Gastroesophageal sphincter (tissue), 3 donors: ENCODE data around the gene FMO2.

Source experiments
- CTCF ChIP-seq, 4 experiments: fragments of 200-600 bp in 2 of 4; fragments of 450-650 bp in 2 of 4; sonication (generic) in 1 of 4; IDR thresholded peaks; one replicate each; pipeline ENCODE4 v1.5.1; 2017 to 2019; ENCODE audit warnings: antibody characterized with exemption in 4 of 4, mild to moderate bottlenecking in 2 of 4, moderate library complexity in 2 of 4
- EP300 ChIP-seq: sonication (generic); formaldehyde crosslinking; IDR thresholded peaks from one replicate; pipeline ENCODE4 v1.6.1; 2017; ENCODE audit warnings: antibody characterized with exemption, mild to moderate bottlenecking
- POLR2A ChIP-seq, 2 donors: fragments of 450-650 bp; IDR thresholded peaks; one replicate each; pipeline ENCODE4 v1.6.1; 2017; ENCODE audit warnings: antibody characterized with exemption in 2 of 2, mild to moderate bottlenecking in 2 of 2, moderate library complexity in 1 of 2
- POLR2AphosphoS5 ChIP-seq: sonication (generic); formaldehyde crosslinking; IDR thresholded peaks from one replicate; pipeline ENCODE4 v1.6.1; 2017; ENCODE audit warnings: antibody characterized with exemption

GRCh38 chr1:171233183-171233582 is 48.1 kb downstream of the FMO2 start:
- TF ChIP-seq POLR2AphosphoS5 (no peak), CTCF (IDR thresholded peaks at IDR 0.05) (no peak), POLR2A (IDR thresholded peaks at IDR 0.05) (no peak), EP300 (no peak)
